ENCODE measurements around the gene FAM98B. TPM values are rescaled to one million over a fixed set of nuclear protein-coding genes. Genes with fewer than 3 reads are reported as not detected.

FAM98B gene
- total RNA-seq, 4 donors from 2014 or later, result 4.8 to 14.4 (median 9.7) TPM

DNA sequence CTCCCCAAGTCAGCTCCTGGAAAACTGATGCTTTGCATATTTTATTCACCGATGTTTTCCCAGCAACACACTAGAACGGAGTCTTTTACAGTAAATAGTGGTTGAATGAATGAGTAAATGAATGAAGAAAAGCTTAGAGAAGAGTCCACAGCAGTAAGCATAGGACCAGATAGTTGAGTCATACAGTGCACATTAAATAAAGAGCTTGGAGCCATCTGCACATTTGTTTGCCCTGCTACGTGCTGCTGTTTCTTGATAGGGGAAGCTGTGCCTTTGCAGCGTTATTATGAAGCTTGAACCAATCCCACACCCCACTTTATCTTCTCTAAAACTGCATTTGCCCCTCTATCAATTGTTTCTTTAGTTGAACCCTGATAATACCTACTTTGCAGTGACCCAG is 1.2 kb downstream of the FAM98B start:
- intact Hi-C loops (cut with DNase I; ENCODE audit: low total_unique reads), result no loop called here
- no peak for DNase-seq (ENCODE audit: low spot score in 2 of 2)
- TF ChIP-seq, protein P1, sequence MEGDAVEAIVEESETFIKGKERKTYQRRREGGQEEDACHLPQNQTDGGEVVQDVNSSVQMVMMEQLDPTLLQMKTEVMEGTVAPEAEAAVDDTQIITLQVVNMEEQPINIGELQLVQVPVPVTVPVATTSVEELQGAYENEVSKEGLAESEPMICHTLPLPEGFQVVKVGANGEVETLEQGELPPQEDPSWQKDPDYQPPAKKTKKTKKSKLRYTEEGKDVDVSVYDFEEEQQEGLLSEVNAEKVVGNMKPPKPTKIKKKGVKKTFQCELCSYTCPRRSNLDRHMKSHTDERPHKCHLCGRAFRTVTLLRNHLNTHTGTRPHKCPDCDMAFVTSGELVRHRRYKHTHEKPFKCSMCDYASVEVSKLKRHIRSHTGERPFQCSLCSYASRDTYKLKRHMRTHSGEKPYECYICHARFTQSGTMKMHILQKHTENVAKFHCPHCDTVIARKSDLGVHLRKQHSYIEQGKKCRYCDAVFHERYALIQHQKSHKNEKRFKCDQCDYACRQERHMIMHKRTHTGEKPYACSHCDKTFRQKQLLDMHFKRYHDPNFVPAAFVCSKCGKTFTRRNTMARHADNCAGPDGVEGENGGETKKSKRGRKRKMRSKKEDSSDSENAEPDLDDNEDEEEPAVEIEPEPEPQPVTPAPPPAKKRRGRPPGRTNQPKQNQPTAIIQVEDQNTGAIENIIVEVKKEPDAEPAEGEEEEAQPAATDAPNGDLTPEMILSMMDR (IDR thresholded peaks at IDR 0.05), result no peak
- TF ChIP-seq POLR2A (IDR thresholded peaks at IDR 0.05), result no peak
- peak overlapping the region; percentile 96 for H3K4me3 ChIP-seq (ENCODE audit: low read depth, poor library complexity, severe bottlenecking)
- WGBS, 2 donors, result 3 to 6% methylated on average over 4 of the region's 4 CpGs

- H3K4me3 ChIP-seq (ENCODE audit: low read depth, poor library complexity, severe bottlenecking), result no peak overlapping the region
- TF ChIP-seq, protein P1 (IDR thresholded peaks at IDR 0.05), result no peak
- TF ChIP-seq POLR2A (IDR thresholded peaks at IDR 0.05), result no peak
- DNase-seq (ENCODE audit: low spot score in 2 of 2), result no peak
- WGBS, 2 donors, result 98 to 100% methylated on average over 5 of the region's 5 CpGs
- intact Hi-C loops (cut with DNase I; ENCODE audit: low total_unique reads), result no loop called here
Observed at GRCh38 chr15:38458646-38459045, 4.7 kb downstream of the FAM98B start.

GRCh38 chr15:38459480-38459879 is 5.6 kb downstream of the FAM98B start:
- no peak for DNase-seq (ENCODE audit: low spot score in 2 of 2)
- 90 to 98% methylated on average over 6 of the region's 6 CpGs for WGBS, 2 donors
- no peak for TF ChIP-seq POLR2A (IDR thresholded peaks at IDR 0.05)
- TF ChIP-seq, protein P1 (IDR thresholded peaks at IDR 0.05), result no peak
- no peak overlapping the region for H3K4me3 ChIP-seq (ENCODE audit: low read depth, poor library complexity, severe bottlenecking)
- intact Hi-C loops (cut with DNase I; ENCODE audit: low total_unique reads), result no loop called here

DNA sequence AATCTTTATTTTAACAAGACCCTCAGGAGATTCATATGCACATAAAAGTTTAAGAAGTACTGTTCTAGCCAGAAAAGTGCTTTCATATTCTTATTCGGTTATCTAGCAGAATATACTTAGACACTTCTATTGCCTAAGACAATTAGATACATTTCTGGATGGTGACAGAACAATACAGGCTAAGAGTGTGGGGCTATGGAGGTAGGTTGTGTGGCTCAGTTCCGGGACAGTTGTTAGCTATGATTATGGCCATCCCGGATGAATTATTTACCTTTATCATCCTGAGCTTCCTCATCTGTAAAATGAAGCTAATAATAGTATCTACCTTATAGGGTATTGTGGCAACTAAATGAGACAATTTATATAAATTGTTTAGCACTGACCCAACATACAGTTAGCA is 6.6 kb downstream of the FAM98B start:
- intact Hi-C loops (cut with DNase I; ENCODE audit: low total_unique reads), result no loop called here
- TF ChIP-seq, protein P1 (IDR thresholded peaks at IDR 0.05), result no peak
- TF ChIP-seq POLR2A (IDR thresholded peaks at IDR 0.05), result no peak
- DNase-seq (ENCODE audit: low spot score in 2 of 2), result no peak
- H3K4me3 ChIP-seq (ENCODE audit: low read depth, poor library complexity, severe bottlenecking), result no peak overlapping the region
- 88 to 95% methylated on average over 3 of the region's 3 CpGs for WGBS, 2 donors

DNA sequence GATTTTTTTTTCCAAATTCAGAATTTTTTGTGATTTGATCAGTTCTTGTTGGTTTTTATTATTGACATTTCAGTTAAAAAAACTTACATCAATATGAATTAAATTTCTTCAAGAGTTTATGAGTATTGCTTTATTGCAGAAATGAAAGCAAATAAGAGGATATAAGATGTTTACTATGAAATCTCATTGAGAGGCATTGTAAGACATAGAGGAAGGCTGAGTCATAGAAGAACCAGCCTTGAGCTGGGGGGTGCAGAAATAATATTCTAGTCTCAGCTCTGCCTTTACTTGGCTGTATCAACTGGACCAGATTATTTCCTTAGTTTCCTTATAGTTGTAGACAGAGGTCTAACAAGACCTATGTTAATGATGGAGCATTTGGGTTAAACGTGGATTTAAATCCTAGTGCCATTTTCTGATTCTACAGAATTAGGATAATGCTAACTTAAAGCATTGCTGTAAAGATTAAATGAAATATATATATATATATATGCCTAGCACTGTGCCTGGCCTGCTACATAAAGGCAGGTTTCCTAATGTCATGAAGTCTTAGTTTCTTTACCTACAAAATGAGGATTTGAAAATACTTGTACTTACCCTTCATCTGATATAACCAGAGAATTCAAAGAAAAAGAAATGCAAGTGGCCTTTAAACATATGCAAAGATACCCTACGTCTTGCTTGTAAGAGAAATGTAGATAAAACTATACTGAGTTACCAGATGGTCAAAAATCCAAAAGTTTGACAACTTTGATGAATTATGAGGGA is 7.3 kb downstream of the FAM98B start:
- 88 to 93% methylated on average over 2 of the region's 2 CpGs for WGBS, 2 donors
- no peak overlapping the region for H3K4me3 ChIP-seq (ENCODE audit: low read depth, poor library complexity, severe bottlenecking)
- TF ChIP-seq POLR2A (IDR thresholded peaks at IDR 0.05), result no peak
- TF ChIP-seq, protein P1 (IDR thresholded peaks at IDR 0.05), result no peak
- DNase-seq (ENCODE audit: low spot score in 2 of 2), result no peak
- intact Hi-C loops (cut with DNase I; ENCODE audit: low total_unique reads), result no loop called here

- H3K4me3 ChIP-seq (ENCODE audit: low read depth, poor library complexity, severe bottlenecking), result no peak overlapping the region
- WGBS, 2 donors, result 89 to 93% methylated on average over 3 of the region's 3 CpGs
- TF ChIP-seq, protein P1 (IDR thresholded peaks at IDR 0.05), result no peak
- TF ChIP-seq POLR2A (IDR thresholded peaks at IDR 0.05), result no peak
- intact Hi-C loops (cut with DNase I; ENCODE audit: low total_unique reads), result no loop called here
- no peak for DNase-seq (ENCODE audit: low spot score in 2 of 2)
Observed at GRCh38 chr15:38463893-38464292, 10.0 kb downstream of the FAM98B start.
